NCI-H1417 (cell line): ENCODE results near the gene EPHA7.

Source experiments
- DNase-seq, 3 experiments: peaks; one replicate each; lab custom pipeline; 2025; lab: John Stamatoyannopoulos, UW

EPHA7 gene

DNA sequence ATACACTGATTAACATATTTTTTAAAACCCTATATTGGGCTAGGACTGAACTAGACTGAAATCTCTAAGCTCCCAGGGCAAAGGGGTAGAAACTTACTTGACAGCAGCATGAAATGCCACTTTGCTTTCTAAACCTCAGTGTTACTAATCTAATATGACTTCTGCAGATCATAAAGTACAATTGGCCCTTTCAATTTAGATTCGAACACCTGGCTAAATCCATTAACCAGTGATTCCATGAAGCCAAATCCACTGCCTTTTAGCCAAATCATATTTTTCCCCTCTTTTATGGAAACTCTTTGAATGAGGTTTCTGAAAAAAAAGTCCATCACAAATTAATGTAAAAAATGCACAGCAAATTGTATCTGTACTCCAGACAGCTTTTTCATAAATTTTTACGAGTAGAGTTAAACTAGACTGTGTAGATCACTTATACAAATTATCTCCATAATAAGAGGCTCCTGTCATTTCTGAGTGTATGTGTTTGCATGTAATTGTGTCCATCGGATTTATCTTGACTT, 25.7 kb downstream of the EPHA7 start:
- DNase-seq: no peak

DNA sequence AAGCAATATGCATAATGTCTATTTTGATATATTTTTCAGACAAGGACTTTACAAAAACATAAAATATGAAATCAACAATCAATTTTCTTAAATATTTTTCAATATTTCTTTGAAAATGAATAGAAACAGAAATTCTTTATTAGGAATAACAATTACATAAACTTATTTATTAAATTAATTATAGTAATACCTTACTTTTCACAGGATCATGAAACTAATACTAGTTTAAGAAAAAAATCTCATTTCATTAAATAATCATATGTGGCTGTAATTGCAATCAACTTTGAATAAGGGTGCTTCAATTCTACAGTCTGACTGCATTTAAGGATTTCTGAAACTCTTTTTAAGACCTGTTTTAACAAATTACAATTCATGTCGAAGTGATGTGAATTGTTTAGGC, 26.6 kb downstream of the EPHA7 start:
- DNase-seq: no peak

DNA sequence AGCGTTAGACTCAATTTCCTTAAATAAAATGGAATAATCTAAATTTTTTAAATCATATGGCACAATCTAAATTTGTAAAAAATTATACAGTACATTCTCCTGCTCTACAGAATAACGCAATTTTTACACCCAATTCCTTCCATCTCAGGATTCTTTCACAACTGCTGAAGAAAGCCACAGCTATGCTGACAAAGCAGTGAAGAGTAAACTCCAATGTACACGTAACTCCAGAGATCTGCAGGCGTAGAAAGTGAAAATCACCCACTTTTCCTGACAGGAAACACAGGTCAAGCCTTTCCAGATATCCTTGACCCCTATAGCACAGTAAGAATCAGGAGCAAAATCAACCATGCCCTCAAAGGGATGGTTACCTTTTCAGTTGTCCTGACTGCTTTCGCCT, 27.4 kb downstream of the EPHA7 start:
- DNase-seq: no peak

DNA sequence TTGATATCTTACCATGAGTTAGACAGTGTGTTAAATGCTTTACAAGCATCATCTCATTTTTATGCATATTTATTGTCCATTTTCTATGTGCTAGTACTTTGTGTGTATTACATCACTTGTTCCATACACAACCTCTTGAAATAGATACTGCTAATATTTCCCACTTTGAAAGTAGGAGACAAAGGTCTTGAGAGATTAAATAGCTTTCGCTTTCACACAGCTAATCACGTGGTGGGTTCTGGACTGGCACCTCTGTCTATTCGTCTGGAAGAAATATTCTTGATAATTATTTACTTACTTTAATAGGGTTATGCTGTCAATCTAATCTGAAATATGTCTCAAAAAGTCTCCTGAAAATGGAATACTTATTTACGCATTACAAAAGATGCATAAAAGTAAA, 30.2 kb downstream of the EPHA7 start:
- DNase-seq: peak in 1 of 3 experiments; percentile 11

DNA sequence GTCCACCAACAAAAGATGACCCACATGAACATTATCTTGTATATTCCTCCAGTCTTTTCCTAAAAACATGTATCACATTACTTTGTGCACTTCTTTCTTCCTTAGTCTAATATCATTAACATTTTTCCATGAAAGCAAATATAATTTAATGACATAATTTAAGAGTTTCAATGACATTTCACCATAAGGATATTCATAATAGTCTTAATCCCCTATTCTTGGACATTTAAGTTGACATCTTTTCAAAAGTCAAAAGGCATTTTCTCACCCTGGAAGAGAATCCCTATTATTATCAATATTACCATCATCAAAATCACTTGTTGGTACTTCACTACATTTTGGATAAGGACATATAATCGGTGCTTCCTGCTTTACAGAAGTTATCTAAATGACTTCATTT, 31.3 kb downstream of the EPHA7 start:
- DNase-seq: no peak

DNA sequence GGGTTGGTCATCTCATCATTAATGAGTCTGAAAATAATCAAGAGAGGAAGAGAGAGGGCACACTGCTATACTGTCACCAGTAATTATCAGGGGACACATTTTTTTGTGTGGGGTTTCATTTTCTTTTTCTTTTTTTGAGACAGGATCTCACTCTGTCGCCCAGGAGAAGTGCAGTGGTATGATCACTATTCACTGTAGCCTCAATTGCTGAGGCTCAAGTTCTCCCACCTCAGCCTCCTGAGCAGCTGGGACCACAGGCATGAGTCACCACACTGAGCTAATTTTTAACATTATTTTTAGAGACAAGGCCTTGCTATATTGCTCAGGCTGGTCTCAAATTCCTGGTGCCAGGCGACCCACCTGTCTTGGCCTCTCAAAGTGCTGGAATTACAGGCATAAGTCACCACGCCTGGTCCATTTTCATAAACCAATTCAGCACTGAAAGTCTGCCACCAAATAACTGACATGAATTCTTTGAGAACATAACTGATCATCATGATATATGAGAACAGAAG, 43.3 kb downstream of the EPHA7 start:
- no peak for DNase-seq

DNA sequence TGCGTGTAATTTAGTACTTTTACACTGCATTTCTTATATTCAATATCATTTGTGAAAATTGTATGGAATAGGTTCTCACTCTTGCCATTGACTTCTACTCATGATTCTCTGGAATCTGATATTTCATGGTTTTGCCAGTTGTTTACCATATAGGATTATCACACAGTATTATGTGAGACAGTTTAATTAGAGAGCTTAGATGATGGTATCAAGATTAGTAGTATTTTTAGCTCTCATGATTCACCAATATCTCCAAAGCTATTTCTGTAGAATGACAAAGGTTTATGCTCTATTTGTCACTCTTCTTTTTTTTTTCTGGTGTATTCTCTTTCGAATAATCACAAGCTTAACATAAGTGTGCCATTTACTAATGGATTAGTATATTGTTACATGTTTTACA, 45.9 kb downstream of the EPHA7 start:
- DNase-seq: no peak

DNA sequence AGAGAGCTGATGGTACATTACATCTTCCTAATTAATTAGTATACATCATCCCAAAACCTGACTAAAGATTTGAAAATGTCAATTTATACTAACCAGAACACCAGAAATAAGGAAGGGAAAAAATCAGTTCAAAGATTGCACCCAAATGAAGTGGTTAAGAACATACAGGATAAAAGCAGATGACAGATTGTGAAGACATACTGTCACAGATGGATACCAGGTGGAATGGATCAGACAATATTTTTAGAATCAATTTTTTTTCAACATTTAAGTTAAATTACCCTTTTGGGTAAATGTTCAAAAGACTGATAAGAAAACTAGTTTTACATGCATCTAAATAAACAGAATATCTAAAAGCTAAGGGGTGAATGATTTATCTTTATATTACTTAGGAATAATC, 47.6 kb downstream of the EPHA7 start:
- no peak for DNase-seq

DNA sequence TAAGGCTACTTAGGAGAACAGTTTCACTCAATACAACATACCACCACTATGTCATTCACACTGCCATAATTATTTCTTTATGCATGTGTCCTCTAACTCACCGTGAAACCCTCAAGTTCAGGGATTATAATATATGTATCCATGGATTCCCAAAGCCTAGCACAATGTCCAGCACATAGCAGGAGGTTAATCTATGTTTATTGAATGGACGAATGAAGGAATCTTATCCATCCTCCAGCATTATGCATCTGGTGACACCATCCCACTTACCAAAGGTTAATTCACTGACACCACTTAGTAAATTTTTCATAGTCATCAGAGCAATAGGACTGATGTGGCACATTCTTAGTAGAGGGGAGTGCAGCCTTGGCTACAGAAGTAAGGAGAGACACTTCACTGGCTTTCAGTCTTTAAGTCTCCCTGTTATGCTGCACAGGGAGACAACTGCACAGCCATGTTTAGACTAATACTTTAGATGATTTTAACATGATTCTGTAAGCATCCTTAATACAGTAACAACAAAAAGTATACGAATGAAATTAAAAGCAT, 49.7 kb downstream of the EPHA7 start:
- DNase-seq: no peak

DNA sequence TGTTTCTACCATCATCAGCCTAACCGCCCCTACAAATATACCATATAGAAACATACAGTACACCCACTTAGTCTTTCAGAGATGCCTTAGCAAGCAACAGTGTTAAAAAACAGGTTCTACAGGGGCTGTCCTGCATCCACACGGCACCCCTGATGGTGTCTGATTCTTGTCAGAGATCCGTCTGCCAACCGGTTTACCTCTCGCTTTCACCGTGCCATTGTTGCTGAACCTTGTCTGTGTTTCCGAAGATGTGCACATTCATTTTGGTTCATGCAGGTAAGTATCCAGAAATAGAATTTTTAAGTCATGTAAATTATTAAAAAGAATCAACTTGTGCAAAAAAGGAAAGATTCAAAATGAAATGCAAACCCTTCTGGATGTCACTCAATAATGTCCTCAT, 52.9 kb downstream of the EPHA7 start:
- DNase-seq: no peak

DNA sequence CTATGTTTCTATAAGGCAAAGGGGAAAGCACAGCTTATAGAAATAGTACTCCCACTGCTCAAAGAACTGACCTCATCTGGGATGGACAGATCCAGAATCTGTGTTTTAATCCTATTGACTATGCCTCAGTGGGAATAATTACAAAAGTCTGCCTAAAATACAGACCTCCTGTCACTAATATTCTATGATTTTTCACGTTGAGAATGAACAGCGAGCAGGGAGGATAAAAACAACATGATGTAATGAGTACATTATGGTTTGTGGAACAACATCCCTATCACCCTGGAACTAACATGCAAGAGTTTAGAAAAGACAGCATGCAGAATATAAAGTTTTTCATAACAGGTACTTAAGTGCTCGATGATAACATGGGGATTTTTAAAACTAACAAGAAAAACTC, 53.9 kb downstream of the EPHA7 start:
- no peak for DNase-seq

DNA sequence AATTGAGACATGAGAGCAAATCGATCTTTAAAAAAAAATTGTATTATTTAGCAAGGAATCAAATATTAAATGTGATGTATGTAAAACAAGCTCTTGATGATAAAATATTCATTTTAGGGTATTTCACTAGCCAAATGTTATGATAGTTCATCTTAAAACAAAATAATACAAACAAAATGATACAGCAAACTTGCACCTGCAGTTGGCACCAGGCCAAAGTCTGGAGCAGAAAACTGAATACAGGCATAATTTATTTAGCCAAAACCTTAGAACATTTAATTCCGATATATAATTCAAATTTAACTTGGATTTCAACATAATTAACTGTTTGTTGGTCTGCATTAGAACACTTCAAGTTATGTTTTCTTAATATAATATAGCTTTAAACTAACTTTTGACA, 60.9 kb downstream of the EPHA7 start:
- peak in 1 of 3 experiments; percentile 18 for DNase-seq

DNA sequence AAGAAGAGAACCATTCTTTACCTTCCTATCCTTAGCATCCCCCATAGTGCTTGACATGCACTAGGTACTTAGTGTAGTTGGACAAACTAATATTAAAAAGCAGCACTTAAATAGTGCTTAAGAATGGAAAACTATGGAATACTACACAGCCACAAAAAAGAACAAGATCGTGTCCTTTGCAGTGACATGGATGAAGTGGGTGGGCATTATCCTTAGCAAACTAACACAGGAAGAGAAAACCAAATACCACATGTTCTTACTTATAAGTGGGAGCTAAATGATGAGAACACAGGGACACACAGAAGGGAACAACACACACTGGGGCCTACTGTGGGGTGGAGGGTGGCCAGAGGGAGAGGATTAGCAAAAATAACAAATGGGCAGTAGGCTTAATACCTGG, 66.8 kb downstream of the EPHA7 start:
- no peak for DNase-seq

DNA sequence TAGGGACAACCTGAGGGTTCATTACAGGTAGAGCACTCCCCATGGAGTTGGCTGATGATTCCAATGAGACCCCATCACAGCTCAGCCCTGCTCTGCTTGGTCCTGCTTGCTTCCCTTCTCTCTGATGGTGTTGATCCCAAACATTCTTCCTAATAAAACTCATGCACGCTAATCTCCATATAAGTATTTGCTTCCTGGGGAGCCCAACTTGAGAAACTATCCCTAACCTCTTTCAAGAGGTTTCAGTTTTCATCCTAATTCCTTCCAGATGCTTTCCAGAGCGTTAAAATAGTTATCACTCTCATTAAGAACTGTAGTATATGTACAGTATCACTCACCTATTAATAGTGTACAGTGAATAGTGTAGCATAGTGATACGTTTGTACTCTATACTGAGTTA, 68.1 kb downstream of the EPHA7 start:
- DNase-seq: no peak

DNA sequence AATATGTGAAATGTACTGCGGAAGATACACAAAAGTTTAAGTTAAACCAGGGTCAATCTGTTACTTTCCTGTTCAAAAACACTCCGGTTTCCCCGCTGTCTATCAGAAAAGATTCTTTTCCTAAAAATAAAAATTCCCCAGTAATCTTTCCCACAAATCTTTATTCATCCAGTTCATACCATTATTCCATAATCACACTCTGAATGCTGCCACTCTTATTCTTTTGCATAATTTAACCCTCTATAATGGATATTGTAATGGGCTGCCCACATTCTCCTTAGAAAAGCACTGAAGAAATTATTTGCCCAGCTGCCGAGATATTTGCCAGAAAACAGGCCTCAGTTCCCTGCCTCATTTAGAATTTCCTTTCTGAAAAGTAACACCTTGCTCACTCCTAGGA, 68.6 kb downstream of the EPHA7 start:
- no peak for DNase-seq

DNA sequence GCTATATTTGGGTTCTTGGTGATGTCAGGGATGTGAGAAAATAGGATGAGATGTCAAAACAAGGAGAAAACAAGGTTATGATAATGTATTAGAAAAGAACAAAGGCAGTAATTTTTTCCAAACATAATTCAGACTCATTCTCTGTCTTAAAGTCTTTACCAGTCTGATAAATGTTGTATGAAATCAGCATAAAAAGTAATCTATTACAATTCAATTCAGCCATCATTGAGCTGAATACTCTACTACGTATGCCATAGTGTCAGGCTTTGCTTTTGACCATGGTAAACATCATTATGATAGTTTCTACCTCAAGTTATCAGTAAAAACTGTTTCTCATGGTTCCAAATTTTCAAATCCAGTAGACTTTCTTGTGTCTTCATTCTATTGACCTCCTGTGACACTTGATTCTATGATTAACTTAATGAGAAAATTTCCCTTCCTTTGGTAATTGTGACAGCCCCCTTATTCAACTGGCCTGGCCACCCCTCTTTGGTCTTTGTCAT, 75.0 kb downstream of the EPHA7 start:
- no peak for DNase-seq

DNA sequence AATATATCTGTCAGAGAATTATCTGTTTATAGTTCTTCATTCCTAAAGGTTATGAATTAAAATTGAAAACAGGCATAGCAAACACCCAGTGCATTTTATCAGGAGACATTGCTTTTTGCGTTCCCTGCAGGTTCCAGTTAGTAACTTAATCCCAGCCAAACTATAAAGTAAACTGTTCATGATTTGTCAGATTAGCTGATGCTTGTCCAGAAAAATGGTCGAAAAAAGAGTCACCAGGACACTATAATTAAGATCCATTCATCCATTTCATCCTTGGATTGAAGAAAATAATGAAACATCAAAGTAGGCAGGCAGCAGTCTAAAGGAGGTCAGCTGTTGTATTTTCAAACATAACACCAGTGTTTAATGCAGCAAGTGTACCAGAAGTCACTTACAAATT, 75.9 kb downstream of the EPHA7 start:
- peak in 2 of 3 experiments; percentile 2 to 46 for DNase-seq

DNA sequence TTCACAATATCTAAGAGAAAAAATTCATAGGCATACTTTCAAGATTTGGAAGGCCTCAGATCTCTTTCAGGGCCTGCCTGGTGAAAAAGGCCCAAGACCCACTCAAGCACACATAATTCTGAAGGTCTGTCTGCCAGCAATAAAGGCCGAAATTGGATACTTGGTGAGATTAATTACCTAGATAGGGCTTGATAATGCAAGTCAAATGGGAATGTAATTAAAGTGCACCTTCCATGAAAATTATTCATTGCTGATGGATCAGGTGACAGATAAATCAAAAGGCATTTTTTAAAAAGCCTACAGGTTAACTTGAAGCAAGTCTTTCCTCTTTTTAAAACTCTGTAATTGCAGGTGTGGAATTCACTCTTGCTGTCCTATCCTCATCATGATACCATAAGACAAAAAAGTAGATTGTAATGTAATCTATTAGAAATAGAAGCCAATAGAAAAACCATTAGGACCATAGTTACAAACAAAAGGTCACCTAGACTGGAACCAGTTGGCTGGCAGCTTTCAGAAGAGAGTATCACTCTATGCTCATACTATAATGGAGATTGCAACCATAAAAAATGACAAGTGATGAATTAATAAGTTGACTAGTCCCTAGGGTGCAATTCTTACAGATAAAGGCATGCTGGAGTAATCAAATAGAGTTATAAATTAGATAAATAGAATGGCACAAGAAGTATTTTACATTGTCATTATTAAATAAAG, 77.3 kb downstream of the EPHA7 start:
- DNase-seq: peak; percentile 12 to 94 (median 57)

DNA sequence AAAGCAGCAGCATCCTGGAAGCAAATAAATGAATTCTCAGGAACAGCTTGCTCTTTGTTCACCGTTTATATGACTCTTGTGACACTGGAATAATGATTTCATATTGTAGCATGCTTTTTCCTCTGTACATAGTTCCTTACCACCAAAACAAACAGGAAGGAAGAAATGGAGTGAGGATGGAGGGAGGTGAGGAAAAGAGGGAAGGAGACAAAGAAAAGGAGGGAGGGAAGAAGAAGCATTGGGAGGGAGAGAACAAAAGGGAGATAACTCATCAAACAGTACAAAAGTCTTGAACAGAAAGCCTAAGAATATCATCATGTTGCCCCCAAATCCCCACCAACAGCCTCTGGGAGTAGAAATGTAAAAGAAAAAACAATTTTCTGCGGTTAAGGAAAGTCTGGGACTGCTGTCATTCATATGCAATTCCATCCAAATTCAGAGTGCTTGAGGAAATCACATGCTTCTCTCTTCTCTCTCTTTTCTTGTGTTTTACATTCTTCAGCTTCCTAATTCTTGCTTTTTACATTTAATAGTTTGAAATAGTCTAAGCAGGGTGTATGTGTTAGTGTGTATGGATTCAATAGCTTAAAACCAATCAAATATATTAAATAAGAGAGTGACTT, 81.5 kb downstream of the EPHA7 start:
- DNase-seq: no peak

DNA sequence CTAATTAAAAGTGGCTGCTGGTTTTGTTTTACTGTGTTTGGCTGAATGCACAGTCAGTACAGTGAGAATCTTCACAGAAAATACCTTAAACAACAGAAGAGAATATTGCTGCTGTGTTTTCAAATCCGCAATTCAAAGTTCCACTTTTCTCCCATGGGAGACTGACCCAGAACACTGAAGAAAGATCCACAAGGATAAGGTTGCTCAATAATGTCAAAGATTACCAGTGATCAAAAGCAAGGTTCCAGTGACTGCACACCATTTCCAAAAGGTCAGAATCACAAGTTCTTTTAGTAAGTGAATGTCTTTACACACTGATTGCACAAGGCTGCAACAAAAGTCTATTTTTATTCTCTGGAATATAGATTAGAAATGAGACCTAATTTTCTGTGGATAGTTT, 82.3 kb downstream of the EPHA7 start:
- DNase-seq: no peak

DNA sequence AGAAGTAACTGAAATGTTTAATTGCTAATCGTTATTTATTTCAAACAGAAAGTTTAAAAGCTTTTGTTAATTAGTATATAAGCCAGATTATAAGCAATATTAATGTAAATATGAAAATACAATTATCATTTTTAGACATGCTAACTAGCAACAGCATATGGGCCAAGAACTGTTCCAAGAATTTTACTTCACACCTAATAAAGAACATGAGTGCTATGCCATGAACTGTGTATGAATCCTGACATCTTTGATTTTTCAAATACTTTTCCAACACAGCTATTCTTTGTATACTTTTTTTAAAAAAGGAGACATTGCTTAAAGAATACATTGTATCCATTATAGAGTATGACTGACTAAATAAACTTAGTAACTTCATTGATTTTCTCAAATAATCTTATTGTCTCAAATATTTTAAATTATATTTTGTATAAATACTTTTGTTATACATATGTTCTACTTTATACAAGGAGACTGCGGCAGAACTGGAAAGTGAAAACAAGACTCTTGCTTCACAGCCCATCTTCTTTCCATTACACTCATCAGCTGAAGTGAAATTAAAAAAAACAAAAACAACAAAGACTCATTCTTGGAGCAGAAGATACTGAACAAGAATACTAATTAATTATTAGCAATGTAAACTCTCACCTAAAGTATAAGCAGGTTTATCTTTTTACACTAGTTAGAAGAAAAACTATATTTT, 89.9 kb downstream of the EPHA7 start:
- DNase-seq: no peak

DNA sequence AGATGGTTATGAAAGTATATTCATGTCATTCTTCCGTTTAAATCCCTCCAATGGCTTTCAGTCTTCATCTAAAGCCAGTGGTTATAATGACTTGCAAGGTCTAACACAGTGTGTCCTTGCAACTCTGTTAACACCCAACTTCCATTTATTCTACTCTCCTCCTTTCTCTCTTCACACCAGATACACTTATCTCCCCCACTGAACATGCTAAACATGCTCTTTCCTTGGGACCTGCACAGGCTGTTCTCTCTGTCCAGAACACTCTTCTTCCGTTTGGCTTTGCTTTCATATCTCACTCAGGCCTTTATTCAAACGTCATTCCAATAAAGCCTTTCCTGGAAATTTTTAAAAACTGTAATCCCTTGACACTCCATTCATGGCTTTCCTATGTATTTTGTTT, 91.5 kb downstream of the EPHA7 start:
- DNase-seq: no peak
